ENCODE measurements around the gene GRXCR1. TPM values are rescaled to one million over a fixed set of nuclear protein-coding genes. Genes with fewer than 3 reads are reported as not detected.

The GRXCR1 gene
- total RNA-seq, 1 donor from 2014 or later: not detected

GRCh38 chr4:42906891-42907759 is 14.6 kb downstream of the GRXCR1 start:
- no peaks in the 10 kb centered on the region for H3K4me1 Mint-ChIP-seq (ENCODE audit: low read depth)
- H3K4me3 Mint-ChIP-seq (ENCODE audit: low read depth): no peak overlapping the region
- no peak for TF ChIP-seq CTCF (IDR thresholded peaks at IDR 0.05; ENCODE audit: unreplicated experiment)
- no peaks in the 10 kb centered on the region for H3K9me3 Mint-ChIP-seq (ENCODE audit: low read depth)
- no peaks in the 10 kb centered on the region for H3K36me3 Mint-ChIP-seq (ENCODE audit: insufficient read depth)
- H3K27ac Mint-ChIP-seq: no peak overlapping the region
- H3K27me3 Mint-ChIP-seq: peaks cover 26% of the 10 kb centered on the region
- no peak for DNase-seq (ENCODE audit: low spot score, unreplicated experiment)

GRCh38 chr4:42910459-42910858 is 17.9 kb downstream of the GRXCR1 start:
- H3K27me3 Mint-ChIP-seq: peaks cover 15% of the 10 kb centered on the region
- H3K27ac Mint-ChIP-seq: no peak overlapping the region
- no peak for TF ChIP-seq CTCF (IDR thresholded peaks at IDR 0.05; ENCODE audit: unreplicated experiment)
- no peak overlapping the region for H3K4me3 Mint-ChIP-seq (ENCODE audit: low read depth)
- H3K9me3 Mint-ChIP-seq (ENCODE audit: low read depth): no peaks in the 10 kb centered on the region
- H3K4me1 Mint-ChIP-seq (ENCODE audit: low read depth): no peaks in the 10 kb centered on the region
- no peak for DNase-seq (ENCODE audit: low spot score, unreplicated experiment)
- no peaks in the 10 kb centered on the region for H3K36me3 Mint-ChIP-seq (ENCODE audit: insufficient read depth)

- H3K4me1 Mint-ChIP-seq (ENCODE audit: low read depth): no peaks in the 10 kb centered on the region
- no peak for DNase-seq (ENCODE audit: low spot score, unreplicated experiment)
- H3K36me3 Mint-ChIP-seq (ENCODE audit: insufficient read depth): no peaks in the 10 kb centered on the region
- H3K9me3 Mint-ChIP-seq (ENCODE audit: low read depth): no peaks in the 10 kb centered on the region
- no peak overlapping the region for H3K4me3 Mint-ChIP-seq (ENCODE audit: low read depth)
- peaks cover 2% of the 10 kb centered on the region for H3K27me3 Mint-ChIP-seq
- no peak overlapping the region for H3K27ac Mint-ChIP-seq
- no peak for TF ChIP-seq CTCF (IDR thresholded peaks at IDR 0.05; ENCODE audit: unreplicated experiment)
Observed at GRCh38 chr4:42914937-42915336, 22.4 kb downstream of the GRXCR1 start.

GRCh38 chr4:42915484-42915883 is 23.0 kb downstream of the GRXCR1 start:
- H3K36me3 Mint-ChIP-seq (ENCODE audit: insufficient read depth): no peaks in the 10 kb centered on the region
- H3K4me3 Mint-ChIP-seq (ENCODE audit: low read depth): no peak overlapping the region
- no peak for TF ChIP-seq CTCF (IDR thresholded peaks at IDR 0.05; ENCODE audit: unreplicated experiment)
- no peaks in the 10 kb centered on the region for H3K27me3 Mint-ChIP-seq
- H3K27ac Mint-ChIP-seq: no peak overlapping the region
- DNase-seq (ENCODE audit: low spot score, unreplicated experiment): no peak
- H3K9me3 Mint-ChIP-seq (ENCODE audit: low read depth): no peaks in the 10 kb centered on the region
- no peaks in the 10 kb centered on the region for H3K4me1 Mint-ChIP-seq (ENCODE audit: low read depth)

GRCh38 chr4:42917296-42917695 is 24.8 kb downstream of the GRXCR1 start:
- Mint-ChIP-seq H3K9me3 (ENCODE audit: low read depth) (no peaks in the 10 kb centered on the region), H3K27me3 (no peaks in the 10 kb centered on the region), H3K27ac (no peak overlapping the region), H3K36me3 (ENCODE audit: insufficient read depth) (no peaks in the 10 kb centered on the region), H3K4me3 (ENCODE audit: low read depth) (no peak overlapping the region), H3K4me1 (ENCODE audit: low read depth) (no peaks in the 10 kb centered on the region)
- TF ChIP-seq CTCF (IDR thresholded peaks at IDR 0.05; ENCODE audit: unreplicated experiment): no peak
- DNase-seq (ENCODE audit: low spot score, unreplicated experiment): no peak
